ENCODE results near the gene CEP112.

DNA sequence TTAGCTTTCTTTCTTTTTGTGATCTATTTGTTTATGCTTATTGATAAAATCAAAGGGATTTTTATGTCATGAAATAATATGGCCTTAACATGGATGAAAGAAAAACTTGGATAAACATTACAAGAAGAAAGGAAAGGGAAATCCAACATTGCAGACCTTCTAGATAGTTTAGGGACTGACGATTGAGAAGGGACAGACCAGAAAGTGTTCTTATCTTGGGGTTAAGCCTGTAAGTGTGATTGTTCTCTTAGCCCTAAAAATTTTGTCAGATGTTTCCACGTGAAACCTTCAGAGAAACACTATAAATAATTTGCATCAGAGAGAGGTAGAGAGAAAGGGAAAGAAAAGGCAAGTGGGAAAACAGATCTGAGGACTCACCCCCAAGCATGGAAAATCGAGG, 473.3 kb downstream of the CEP112 start:
- TF ChIP-seq, protein P1, sequence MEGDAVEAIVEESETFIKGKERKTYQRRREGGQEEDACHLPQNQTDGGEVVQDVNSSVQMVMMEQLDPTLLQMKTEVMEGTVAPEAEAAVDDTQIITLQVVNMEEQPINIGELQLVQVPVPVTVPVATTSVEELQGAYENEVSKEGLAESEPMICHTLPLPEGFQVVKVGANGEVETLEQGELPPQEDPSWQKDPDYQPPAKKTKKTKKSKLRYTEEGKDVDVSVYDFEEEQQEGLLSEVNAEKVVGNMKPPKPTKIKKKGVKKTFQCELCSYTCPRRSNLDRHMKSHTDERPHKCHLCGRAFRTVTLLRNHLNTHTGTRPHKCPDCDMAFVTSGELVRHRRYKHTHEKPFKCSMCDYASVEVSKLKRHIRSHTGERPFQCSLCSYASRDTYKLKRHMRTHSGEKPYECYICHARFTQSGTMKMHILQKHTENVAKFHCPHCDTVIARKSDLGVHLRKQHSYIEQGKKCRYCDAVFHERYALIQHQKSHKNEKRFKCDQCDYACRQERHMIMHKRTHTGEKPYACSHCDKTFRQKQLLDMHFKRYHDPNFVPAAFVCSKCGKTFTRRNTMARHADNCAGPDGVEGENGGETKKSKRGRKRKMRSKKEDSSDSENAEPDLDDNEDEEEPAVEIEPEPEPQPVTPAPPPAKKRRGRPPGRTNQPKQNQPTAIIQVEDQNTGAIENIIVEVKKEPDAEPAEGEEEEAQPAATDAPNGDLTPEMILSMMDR (IDR thresholded peaks at IDR 0.05): no peak
- TF ChIP-seq POLR2AphosphoS5 (IDR thresholded peaks at IDR 0.05; ENCODE audit: low read depth, low read length): no peak
- no peak for TF ChIP-seq SIN3A (IDR thresholded peaks at IDR 0.05; ENCODE audit: borderline replicate concordance, insufficient read depth, low read depth, low read length)
